Fibroblast of villous mesenchyme (primary cell): Measurements from ENCODE around the gene ATP5PD. TPM values are rescaled to one million over a fixed set of nuclear protein-coding genes. Genes with fewer than 3 reads are reported as not detected.
"Not testable (repeated sequence)": the region's sequence is repeated elsewhere in the genome, so short reads cannot be mapped to it uniquely, and the experiment has no call there.

Source experiments
- DNase-seq: peaks from one replicate; pipeline ENCODE4 v3.0.0-alpha.2; 2010; ENCODE audit warnings: low read depth
- H3K4me3 ChIP-seq: 2 replicates; pipeline ENCODE4 v1.5.1; 2011; ENCODE audit warnings: low read depth, mild to moderate bottlenecking, low read length
- CTCF ChIP-seq: IDR thresholded peaks from 2 replicates; pipeline ENCODE4 v1.5.1; 2012; ENCODE audit warnings: low read depth, mild to moderate bottlenecking, low read length; ENCODE audit not compliant: insufficient read depth
- total RNA-seq: library from RNA; depleted of rRNA; stranded (reverse); fragments of >200 nt; gene quantifications from 2 replicates; pipeline ENCODE4 v1.2.3, GENCODE V29; 2012

Gene ATP5PD
- total RNA-seq, 1 donor: 275 TPM

GRCh38 chr17:75008373-75008772, 38.4 kb downstream of the ATP5PD start:
- no peak for TF ChIP-seq CTCF
- no peak overlapping the region for H3K4me3 ChIP-seq
- DNase-seq: no peak

- no peak for TF ChIP-seq CTCF
- no peak for DNase-seq
- H3K4me3 ChIP-seq: no peak overlapping the region
Observed at GRCh38 chr17:75006653-75007052, 40.1 kb downstream of the ATP5PD start.

- H3K4me3 ChIP-seq, DNase-seq: not testable (repeated sequence)
Observed at GRCh38 chr17:75006084-75006483, 40.7 kb downstream of the ATP5PD start.

- TF ChIP-seq CTCF: no peak
- no peak for DNase-seq
- no peak overlapping the region for H3K4me3 ChIP-seq
Observed at GRCh38 chr17:75005291-75005690, 41.5 kb downstream of the ATP5PD start.

GRCh38 chr17:75004371-75004770, 42.4 kb downstream of the ATP5PD start:
- no peak for TF ChIP-seq CTCF
- H3K4me3 ChIP-seq: no peak overlapping the region

GRCh38 chr17:75003957-75004355, 42.8 kb downstream of the ATP5PD start:
- no peak for DNase-seq
- no peak overlapping the region for H3K4me3 ChIP-seq
- no peak for TF ChIP-seq CTCF

More at GRCh38 chr17:75004371-75004770, 42.4 kb downstream of the ATP5PD start:
- no peak for DNase-seq

- H3K4me3 ChIP-seq: no peak overlapping the region
- DNase-seq: no peak
- TF ChIP-seq CTCF: no peak
Observed at GRCh38 chr17:75003070-75003956, 43.5 kb downstream of the ATP5PD start.
